H9 (cell line): ENCODE data around the gene PNMA8A. TPM values are rescaled to one million over a fixed set of nuclear protein-coding genes. Genes with fewer than 3 reads are reported as not detected.

Experiments used
- DNase-seq: peaks from one replicate; pipeline ENCODE4 v3.0.0-alpha.2; 2017
- H2AFZ ChIP-seq: one replicate; pipeline ENCODE4 v1.6.1; 2013; ENCODE audit warnings: mild to moderate bottlenecking, low read length, control low read depth, moderate library complexity
- H2AK5ac ChIP-seq: 2 replicates; pipeline ENCODE4 v1.6.1; 2013; ENCODE audit warnings: low read length, control low read depth, mixed read lengths; ENCODE audit not compliant: insufficient read length
- H2BK120ac ChIP-seq: one replicate; pipeline ENCODE4 v1.6.1; 2013; ENCODE audit warnings: low read depth, mild to moderate bottlenecking, low read length, control low read depth, inconsistent platforms; ENCODE audit not compliant: poor library complexity, severe bottlenecking
- H2BK12ac ChIP-seq: 2 replicates; pipeline ENCODE4 v1.6.1; 2013; ENCODE audit warnings: low read length, control low read depth, mixed read lengths, low read depth; ENCODE audit not compliant: insufficient read length
- H2BK15ac ChIP-seq: 2 replicates; pipeline ENCODE4 v1.6.1; 2013; ENCODE audit warnings: low read depth, low read length, control low read depth
- H2BK20ac ChIP-seq: one replicate; pipeline ENCODE4 v1.6.1; 2013; ENCODE audit warnings: low read depth, mild to moderate bottlenecking, low read length, control low read depth, inconsistent platforms; ENCODE audit not compliant: poor library complexity, severe bottlenecking
- H2BK5ac ChIP-seq: 2 replicates; pipeline ENCODE4 v1.6.1; 2013; ENCODE audit warnings: low read length, control low read depth, mixed read lengths; ENCODE audit not compliant: insufficient read length
- H3K14ac ChIP-seq: 2 replicates; pipeline ENCODE4 v1.6.1; 2013; ENCODE audit warnings: low read length, control low read depth; ENCODE audit not compliant: insufficient read depth
- H3K18ac ChIP-seq: 2 replicates; pipeline ENCODE4 v1.6.1; 2013; ENCODE audit warnings: low read depth, mild to moderate bottlenecking, mixed read lengths, low read length, control low read depth; ENCODE audit not compliant: insufficient read length
- H3K23ac ChIP-seq: 2 replicates; pipeline ENCODE4 v1.6.1; 2013; ENCODE audit warnings: low read length, control low read depth, mixed read lengths, low read depth; ENCODE audit not compliant: insufficient read length
- H3K23me2 ChIP-seq: 2 replicates; pipeline ENCODE4 v1.6.1; 2013; ENCODE audit warnings: low read depth, mild to moderate bottlenecking, mixed read lengths, low read length, control low read depth; ENCODE audit not compliant: insufficient read length, poor library complexity, severe bottlenecking
- H3K27ac ChIP-seq: 2 replicates; pipeline ENCODE4 v1.5.1; 2013; ENCODE audit warnings: low read length, control low read depth, mixed read lengths, low read depth; ENCODE audit not compliant: insufficient read length
- H3K27me3 ChIP-seq: 2 replicates; pipeline ENCODE4 v1.6.1; 2013; ENCODE audit warnings: low read length, control low read depth, inconsistent platforms; ENCODE audit not compliant: insufficient read depth
- H3K4ac ChIP-seq: 2 replicates; pipeline ENCODE4 v1.6.1; 2013; ENCODE audit warnings: low read depth, mild to moderate bottlenecking, control low read depth, inconsistent platforms, low read length, moderate library complexity
- H3K4me1 ChIP-seq: 2 replicates; pipeline ENCODE4 v1.6.1; 2013; ENCODE audit warnings: low read length, control low read depth, inconsistent platforms; ENCODE audit not compliant: insufficient read depth
- H3K4me2 ChIP-seq: 2 replicates; pipeline ENCODE4 v1.6.1; 2013; ENCODE audit warnings: low read length, control low read depth, mixed read lengths; ENCODE audit not compliant: insufficient read length, insufficient read depth
- H3K56ac ChIP-seq: 2 replicates; pipeline ENCODE4 v1.6.1; 2013; ENCODE audit warnings: low read depth, mild to moderate bottlenecking, mixed read lengths, low read length, control low read depth; ENCODE audit not compliant: insufficient read length
- H3K79me1 ChIP-seq: 2 replicates; pipeline ENCODE4 v1.6.1; 2013; ENCODE audit warnings: low read depth, mild to moderate bottlenecking, moderate library complexity, low read length, control low read depth, inconsistent platforms; ENCODE audit not compliant: insufficient read depth, poor library complexity, severe bottlenecking
- H3K79me2 ChIP-seq: 2 replicates; pipeline ENCODE4 v1.6.1; 2013; ENCODE audit warnings: low read length, control low read depth, inconsistent platforms; ENCODE audit not compliant: insufficient read depth
- H3K9ac ChIP-seq: 2 replicates; pipeline ENCODE4 v1.6.1; 2013; ENCODE audit warnings: low read length, control low read depth, mixed read lengths; ENCODE audit not compliant: insufficient read length; ENCODE audit errors: extremely low read depth
- H3K9me3 ChIP-seq: one replicate; pipeline ENCODE4 v1.6.1; 2013; ENCODE audit warnings: low read depth, low read length, inconsistent platforms; ENCODE audit not compliant: control insufficient read depth
- H3T11ph ChIP-seq: one replicate; pipeline ENCODE4 v1.6.1; 2013; ENCODE audit warnings: mild to moderate bottlenecking, low read length, control low read depth, inconsistent platforms
- H4K20me1 ChIP-seq: one replicate; pipeline ENCODE4 v1.6.1; 2013; ENCODE audit not compliant: control insufficient read depth, insufficient read length, insufficient read depth
- H4K5ac ChIP-seq: 2 replicates; pipeline ENCODE4 v1.6.1; 2013; ENCODE audit warnings: low read depth, mild to moderate bottlenecking, mixed read lengths, low read length, control low read depth; ENCODE audit not compliant: insufficient read length
- H4K8ac ChIP-seq: replicated peaks from 2 replicates; pipeline ENCODE4 v1.6.1; 2013; ENCODE audit warnings: low read length, control low read depth, mixed read lengths, low read depth; ENCODE audit not compliant: insufficient read length
- H4K91ac ChIP-seq: 2 replicates; pipeline ENCODE4 v1.6.1; 2013; ENCODE audit warnings: low read depth, mild to moderate bottlenecking, moderate library complexity, mixed read lengths, low read length, control low read depth; ENCODE audit not compliant: insufficient read length
- H3K27ac Mint-ChIP-seq, 3 experiments: 2 replicates in 2 of 3; 3 replicates in 1 of 3; pipeline ENCODE4 v1.8.0; 2020 to 2021; ENCODE audit warnings: mixed read lengths in 3 of 3, mild to moderate bottlenecking in 1 of 3, moderate library complexity in 1 of 3
- H3K27me3 Mint-ChIP-seq: 2 replicates; pipeline ENCODE4 v1.8.0; 2021; ENCODE audit warnings: low read depth, mild to moderate bottlenecking, moderate library complexity, mixed read lengths
- H3K36me3 Mint-ChIP-seq, 3 experiments: 2 replicates in 2 of 3; 3 replicates in 1 of 3; pipeline ENCODE4 v1.8.0; 2020 to 2021; ENCODE audit warnings: low read depth in 3 of 3, mixed read lengths in 3 of 3; ENCODE audit not compliant: insufficient read depth in 1 of 3
- H3K4me1 Mint-ChIP-seq, 2 experiments: 2 replicates each; pipeline ENCODE4 v1.8.0; 2020; ENCODE audit warnings: mixed read lengths in 2 of 2
- H3K4me3 Mint-ChIP-seq, 2 experiments: 2 replicates in 1 of 2; 3 replicates in 1 of 2; pipeline ENCODE4 v1.8.0; 2020 to 2021; ENCODE audit warnings: mild to moderate bottlenecking in 2 of 2, mixed read lengths in 2 of 2, moderate library complexity in 1 of 2
- H3K9me3 Mint-ChIP-seq, 2 experiments: 2 replicates in 1 of 2; 3 replicates in 1 of 2; pipeline ENCODE4 v1.8.0; 2020; ENCODE audit warnings: mild to moderate bottlenecking in 2 of 2, mixed read lengths in 2 of 2, moderate library complexity in 1 of 2
- CTCF ChIP-seq: fragments of 200-600 bp; sonication (generic); conservative IDR thresholded peaks from 3 replicates; pipeline ENCODE4 v1.8.0; 2021; ENCODE audit warnings: antibody characterized with exemption, mild to moderate bottlenecking
- WGBS: extraction: QIAGEN DNeasy Blood & Tissue Kit; methylation state at CpG from one replicate; pipeline ENCODE4 v1.1.7; 2013; ENCODE audit warnings: missing lambda C conversion rate, low lambda C conversion rate, mixed read lengths; ENCODE audit not compliant: insufficient read length; ENCODE audit errors: extremely low coverage; 5-methylcytosine and 5-hydroxymethylcytosine counted together
- total RNA-seq: library from RNA; stranded (reverse); gene quantifications from 2 replicates; pipeline ENCODE4 v1.2.1, GENCODE V29; 2021

The PNMA8A gene
- total RNA-seq, 1 experiment from 2014 or later: 22.6 TPM

GRCh38 chr19:46482631-46483030, 11.3 kb upstream of the PNMA8A start:
- Mint-ChIP-seq H3K27me3 (peaks cover 19% of the 10 kb centered on the region), H3K27ac (no peak overlapping the region), H3K4me1 (peaks cover 20 to 31% of the 10 kb centered on the region in 2 experiments), H3K9me3 (no peaks in the 10 kb centered on the region; a peak in 1 of 5 replicates), H3K4me3 (no peak overlapping the region), H3K36me3 (no peaks in the 10 kb centered on the region)
- Histone ChIP-seq H3K27me3 (no peaks in the 10 kb centered on the region; the same call in 1 of the 2 replicates), H4K8ac (no peak overlapping the region), H2AK5ac (no peak overlapping the region), H3T11ph (no peak overlapping the region), H3K27ac (no peak overlapping the region), H3K4ac (no peak overlapping the region), H3K56ac (no peak overlapping the region), H3K18ac (no peak overlapping the region), H2BK20ac (no peak overlapping the region), H2BK15ac (no peak overlapping the region), H2BK5ac (no peak overlapping the region), H3K14ac (no peak overlapping the region), H3K79me1 (no peaks in the 10 kb centered on the region), H4K5ac (no peak overlapping the region), H3K23me2 (peaks cover 3% of the 10 kb centered on the region), H3K9me3 (no peaks in the 10 kb centered on the region), H3K23ac (no peak overlapping the region), H4K20me1 (no peaks in the 10 kb centered on the region), H3K4me1 (no peaks in the 10 kb centered on the region), H2AFZ (no peak overlapping the region), H4K91ac (no peak overlapping the region), H3K79me2 (no peaks in the 10 kb centered on the region), H3K4me2 (no peak overlapping the region), H3K9ac (no peak overlapping the region), H2BK120ac (no peak overlapping the region), H2BK12ac (no peak overlapping the region)
- no peak for DNase-seq
- TF ChIP-seq CTCF: no peak
- WGBS: no CpG with 5 or more reads among the region's 3 CpGs
